Smooth muscle cell (in vitro differentiated cells): ENCODE results near the gene GMPR2. TPM values are rescaled to one million over a fixed set of nuclear protein-coding genes. Genes with fewer than 3 reads are reported as not detected.

Experiments
- DNase-seq: peaks from one replicate; lab custom pipeline; 2025; ENCODE audit not compliant: unreplicated experiment; lab: John Stamatoyannopoulos, UW
- H2AFZ ChIP-seq: fragments of 200-600 bp; sonication (generic); 2 replicates; pipeline ENCODE4 v1.6.0; 2016; ENCODE audit warnings: antibody characterized with exemption, low read depth, mild to moderate bottlenecking
- H3F3A ChIP-seq: fragments of 200-600 bp; sonication (generic); 2 replicates; pipeline ENCODE4 v1.6.0; 2017; ENCODE audit warnings: antibody characterized with exemption, low read depth
- H3K27ac ChIP-seq: fragments of 200-600 bp; sonication (generic); 2 replicates; pipeline ENCODE4 v1.5.1; 2016; ENCODE audit warnings: low read depth, mild to moderate bottlenecking
- H3K27me3 ChIP-seq: fragments of 200-600 bp; sonication (generic); 2 replicates; pipeline ENCODE4 v1.6.1; 2016; ENCODE audit warnings: low read depth, mild to moderate bottlenecking
- H3K36me3 ChIP-seq: fragments of 200-600 bp; sonication (generic); 2 replicates; pipeline ENCODE4 v1.5.1; 2016; ENCODE audit warnings: low read depth
- H3K4me1 ChIP-seq: fragments of 200-600 bp; sonication (generic); 2 replicates; pipeline ENCODE4 v1.5.1; 2016; ENCODE audit warnings: low read depth
- H3K4me2 ChIP-seq: fragments of 200-600 bp; sonication (generic); 2 replicates; pipeline ENCODE4 v1.6.0; 2016; ENCODE audit warnings: mild to moderate bottlenecking
- H3K4me3 ChIP-seq: fragments of 200-600 bp; sonication (generic); 2 replicates; pipeline ENCODE4 v1.5.1; 2016; ENCODE audit warnings: mild to moderate bottlenecking
- H3K79me2 ChIP-seq: fragments of 200-600 bp; sonication (generic); 2 replicates; pipeline ENCODE4 v1.6.0; 2016; ENCODE audit warnings: low read depth, mild to moderate bottlenecking
- H3K9ac ChIP-seq: fragments of 200-600 bp; sonication (generic); 2 replicates; pipeline ENCODE4 v1.6.0; 2016; ENCODE audit warnings: low read depth
- H3K9me3 ChIP-seq: fragments of 200-600 bp; sonication (generic); replicated peaks from 2 replicates; pipeline ENCODE4 v1.5.1; 2016; ENCODE audit warnings: low read depth
- H4K20me1 ChIP-seq: fragments of 200-600 bp; sonication (generic); 2 replicates; pipeline ENCODE4 v1.6.0; 2016; ENCODE audit warnings: low read depth
- CTCF ChIP-seq: fragments of 200-600 bp; sonication (generic); IDR thresholded peaks from 2 replicates; pipeline ENCODE4 v1.5.1; 2017; ENCODE audit warnings: borderline replicate concordance, mild to moderate bottlenecking, antibody characterized with exemption; ENCODE audit not compliant: insufficient read depth, poor library complexity, severe bottlenecking
- WGBS: methylation state at CpG from one replicate; pipeline ENCODE4 v1.1.7; 2016; ENCODE audit warnings: low lambda C conversion rate; 5-methylcytosine and 5-hydroxymethylcytosine counted together
- polyA plus RNA-seq: library from polyadenylated mRNA; unstranded; fragments of >200 nt; fragmentation: Nextera tagmentation; extraction: Ambion mirVana; gene quantifications from 2 replicates; pipeline ENCODE4 v1.2.1, GENCODE V29; 2016
- total RNA-seq: library from RNA; depleted of rRNA; stranded (reverse); fragments of >200 nt; gene quantifications from 2 replicates; pipeline ENCODE4 v1.2.3, GENCODE V29; 2014

The GMPR2 gene
- total and polyA plus RNA-seq, 2 experiments from 2014 or later = 43.4 to 65.0 TPM

DNA sequence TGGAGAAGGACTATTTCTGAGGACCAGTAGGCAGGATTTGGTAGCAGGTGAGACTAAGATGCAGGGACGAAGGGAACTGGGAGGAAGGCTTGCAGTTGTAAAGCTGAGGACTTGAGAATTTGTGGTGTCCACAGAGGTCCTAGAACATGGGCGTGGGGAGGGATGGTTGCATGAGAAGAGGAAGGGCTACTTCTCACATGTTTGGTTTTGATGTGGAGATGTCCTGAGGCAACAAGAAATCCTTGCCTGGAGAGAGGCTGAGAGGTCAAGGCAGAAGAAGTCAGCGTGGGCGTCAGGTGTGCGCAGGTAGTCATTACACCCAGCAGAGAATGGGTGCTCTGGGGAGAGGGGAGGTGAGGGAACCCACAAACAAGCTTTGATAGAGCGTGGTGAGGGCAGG, 44.3 kb downstream of the GMPR2 start:
- Histone ChIP-seq H3K79me2 (no peaks in the 10 kb centered on the region), H3K27me3 (no peaks in the 10 kb centered on the region), H2AFZ (no peak overlapping the region), H3F3A (no peaks in the 10 kb centered on the region), H3K9me3 (no peaks in the 10 kb centered on the region), H3K36me3 (no peaks in the 10 kb centered on the region), H3K4me2 (no peak overlapping the region), H3K4me1 (no peaks in the 10 kb centered on the region), H3K27ac (no peak overlapping the region), H3K4me3 (no peak overlapping the region), H4K20me1 (no peaks in the 10 kb centered on the region), H3K9ac (no peak overlapping the region)
- DNase-seq = no peak
- 95% methylated on average over 6 of the region's 6 CpGs for WGBS
- no peak for TF ChIP-seq CTCF

DNA sequence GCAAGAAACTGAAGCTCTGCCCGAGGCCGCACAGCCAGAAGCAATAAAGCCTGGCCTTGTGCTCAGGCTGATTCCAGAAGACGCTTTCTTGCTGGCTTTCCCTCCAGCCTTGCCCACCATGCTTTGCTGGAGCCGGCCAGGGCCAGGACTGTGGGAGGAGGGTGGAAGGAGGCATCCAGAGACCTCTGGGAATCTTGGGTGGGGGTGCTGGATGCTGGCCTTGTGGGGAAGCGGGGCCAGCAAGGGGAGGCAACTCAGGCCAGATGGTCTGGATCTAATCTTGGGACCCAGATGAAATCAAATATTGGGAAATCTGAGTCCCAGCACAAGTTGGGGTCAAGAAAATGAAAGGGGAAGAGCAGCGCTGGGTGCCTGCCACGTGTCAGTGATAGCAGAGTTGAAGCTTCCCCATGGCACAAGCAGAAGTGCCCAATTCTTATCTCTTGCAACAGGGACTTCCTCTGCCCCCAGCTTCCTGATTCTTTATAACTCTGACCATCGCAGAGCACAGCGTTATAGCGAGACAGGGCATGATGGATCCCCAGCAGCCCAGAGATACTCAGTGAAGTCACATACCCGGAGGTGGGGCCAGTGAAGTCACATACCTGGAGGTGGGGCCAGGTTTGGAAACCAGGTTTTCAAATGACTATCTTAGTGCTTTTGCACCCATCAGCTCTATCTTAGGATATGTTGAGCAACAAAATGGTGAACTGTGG, 45.0 kb downstream of the GMPR2 start:
- Histone ChIP-seq H3F3A (no peaks in the 10 kb centered on the region), H3K36me3 (no peaks in the 10 kb centered on the region), H2AFZ (no peak overlapping the region), H3K9me3 (no peaks in the 10 kb centered on the region), H3K9ac (no peak overlapping the region), H3K4me1 (no peaks in the 10 kb centered on the region), H3K79me2 (no peaks in the 10 kb centered on the region), H3K4me2 (no peak overlapping the region), H3K27ac (no peak overlapping the region), H3K27me3 (no peaks in the 10 kb centered on the region), H3K4me3 (no peak overlapping the region), H4K20me1 (no peaks in the 10 kb centered on the region)
- no peak for TF ChIP-seq CTCF
- 92% methylated on average over 11 of the region's 11 CpGs for WGBS
- no peak for DNase-seq

DNA sequence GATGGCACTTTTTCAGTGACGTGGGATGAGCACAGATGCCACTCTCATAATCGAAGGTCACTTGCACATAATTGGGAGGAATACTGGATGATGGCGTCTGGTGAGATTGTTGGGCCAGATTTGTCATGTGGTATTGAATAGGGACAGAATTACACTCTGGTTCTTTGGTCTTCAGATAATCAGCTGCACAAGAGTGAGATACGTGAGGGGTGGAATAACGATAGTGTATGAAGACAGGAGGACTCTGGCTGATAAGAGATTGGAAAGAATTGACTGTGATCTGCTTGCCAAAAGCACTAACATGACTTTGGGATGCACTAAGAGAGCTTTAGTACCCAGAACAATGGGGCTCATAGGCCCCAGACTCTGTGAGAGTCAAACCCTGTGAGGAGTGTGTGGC, 45.7 kb downstream of the GMPR2 start:
- H3K9ac ChIP-seq = no peak overlapping the region
- H2AFZ ChIP-seq = no peak overlapping the region
- no peaks in the 10 kb centered on the region for H3K79me2 ChIP-seq
- H3K27me3 ChIP-seq = no peaks in the 10 kb centered on the region
- no peaks in the 10 kb centered on the region for H3K4me1 ChIP-seq
- H3F3A ChIP-seq = no peaks in the 10 kb centered on the region
- no peaks in the 10 kb centered on the region for H3K9me3 ChIP-seq
- DNase-seq = no peak
- H3K4me3 ChIP-seq = no peak overlapping the region
- 95% methylated on average over 5 of the region's 5 CpGs for WGBS
- no peak for TF ChIP-seq CTCF
- H3K36me3 ChIP-seq = no peaks in the 10 kb centered on the region
- H4K20me1 ChIP-seq = no peaks in the 10 kb centered on the region
- H3K4me2 ChIP-seq = no peak overlapping the region
- H3K27ac ChIP-seq = no peak overlapping the region
